ENCODE data around the gene FRAS1.

Gene FRAS1

GRCh38 chr4:78585633-78586032 is 528.5 kb downstream of the FRAS1 start:
- DNase-seq (ENCODE audit: low read depth): no peak

GRCh38 chr4:78588894-78589545 is 531.9 kb downstream of the FRAS1 start:
- no peak for DNase-seq (ENCODE audit: low read depth)

- DNase-seq (ENCODE audit: low read depth): no peak
These were observed 534.3 kb downstream of the FRAS1 start for GRCh38 chr4:78591404-78591803.

DNA sequence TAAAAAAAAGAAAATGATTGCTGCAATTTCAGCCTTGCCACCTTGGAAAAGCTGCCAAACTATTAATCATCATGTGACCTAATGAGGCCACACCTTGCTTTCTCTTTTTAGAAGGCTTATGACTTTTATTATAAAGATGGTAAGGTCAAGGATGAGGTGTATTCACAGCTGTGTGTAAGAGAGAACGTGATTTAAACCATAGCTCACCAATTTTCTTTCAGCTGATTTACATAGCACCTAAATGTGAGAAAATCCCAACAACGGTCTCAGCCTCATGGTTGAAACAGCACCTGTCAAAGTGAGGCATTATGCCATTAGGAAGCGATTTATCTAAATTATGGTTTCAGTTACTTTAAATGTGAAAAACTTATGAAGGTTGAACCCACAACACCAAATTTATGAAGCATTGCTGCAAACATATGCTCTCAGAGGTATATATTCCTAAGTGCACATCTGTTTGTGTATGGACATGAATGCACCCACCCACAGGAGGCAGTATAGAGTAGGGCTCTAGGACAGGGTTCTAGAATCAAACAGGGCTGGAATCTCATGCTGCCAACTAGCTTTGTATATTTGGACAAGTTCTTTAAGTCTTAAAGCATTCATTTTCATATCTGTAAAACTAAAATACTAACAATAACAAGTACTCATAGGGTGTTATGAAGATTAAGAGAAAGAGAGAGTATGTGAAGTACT is 535.1 kb downstream of the FRAS1 start:
- no peak for DNase-seq (ENCODE audit: low read depth)
